IPS DF 4.7 (cell line): Measurements from ENCODE around the gene RRAGD.

Experiments used
- DNase-seq: peaks from one replicate; pipeline ENCODE4 v3.0.0-alpha.2; 2013; ENCODE audit warnings: low spot score; ENCODE audit errors: extremely low read depth

The RRAGD gene

GRCh38 chr6:89375427-89376267 is 36.4 kb downstream of the RRAGD start:
- peak; percentile 62 for DNase-seq

DNA sequence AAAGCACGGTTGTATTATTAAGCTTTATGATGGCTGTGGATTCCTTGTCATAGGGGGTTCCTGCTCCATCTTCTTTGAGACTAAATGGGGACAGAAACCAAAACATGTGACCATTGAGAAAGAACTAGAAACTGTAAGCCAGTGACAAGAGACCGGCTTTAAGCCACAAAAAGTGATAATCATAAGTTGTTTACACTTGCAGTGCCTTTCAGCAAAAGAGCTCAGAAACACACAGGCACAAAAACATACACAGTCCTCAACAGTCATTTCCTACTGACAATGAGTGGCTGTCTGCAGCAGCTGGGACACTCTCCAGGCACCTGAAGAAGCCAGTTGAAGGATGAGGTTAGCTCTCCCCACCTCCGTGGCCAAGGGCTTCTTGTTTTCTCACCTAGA is 39.6 kb downstream of the RRAGD start:
- DNase-seq: no peak

GRCh38 chr6:89371849-89372505 is 40.1 kb downstream of the RRAGD start:
- no peak for DNase-seq

DNA sequence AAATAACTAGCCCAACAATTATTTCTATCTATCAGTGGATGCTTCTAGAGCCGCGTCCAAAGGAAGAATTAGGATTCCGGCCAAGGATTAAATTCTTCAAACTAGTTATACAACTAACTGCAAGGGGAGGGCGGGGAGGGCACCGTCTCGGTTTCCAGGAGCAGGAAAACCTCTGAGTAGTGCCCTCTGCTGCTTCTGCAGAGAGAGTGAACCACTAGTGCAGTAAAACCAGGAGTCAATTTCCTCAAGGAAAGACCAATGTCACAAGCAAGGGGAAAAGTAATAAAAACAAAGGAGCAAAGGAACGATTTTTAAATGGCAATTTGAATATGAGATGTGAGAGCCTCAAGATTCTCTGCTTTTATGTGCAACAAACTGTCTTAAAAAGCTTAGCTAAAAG is 43.1 kb downstream of the RRAGD start:
- no peak for DNase-seq

DNA sequence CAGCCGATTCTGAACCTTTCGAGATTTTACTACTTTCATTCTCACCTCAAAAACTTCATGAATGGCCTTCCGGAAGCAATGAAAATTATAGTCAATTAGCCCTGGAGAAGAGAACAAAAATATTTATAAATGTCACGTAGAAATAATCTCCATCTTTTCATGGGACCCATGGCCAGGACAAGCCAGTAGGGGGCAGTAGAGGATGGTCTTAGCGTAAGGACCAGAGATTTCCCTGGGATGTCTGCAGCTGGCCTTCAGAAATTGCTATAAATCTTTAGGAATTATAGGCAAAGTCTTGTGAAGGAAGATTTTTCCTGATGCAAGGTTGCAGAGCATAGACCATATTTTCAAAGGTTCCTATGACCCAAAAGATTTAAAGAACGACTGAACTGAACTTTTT is 44.0 kb downstream of the RRAGD start:
- no peak for DNase-seq

DNA sequence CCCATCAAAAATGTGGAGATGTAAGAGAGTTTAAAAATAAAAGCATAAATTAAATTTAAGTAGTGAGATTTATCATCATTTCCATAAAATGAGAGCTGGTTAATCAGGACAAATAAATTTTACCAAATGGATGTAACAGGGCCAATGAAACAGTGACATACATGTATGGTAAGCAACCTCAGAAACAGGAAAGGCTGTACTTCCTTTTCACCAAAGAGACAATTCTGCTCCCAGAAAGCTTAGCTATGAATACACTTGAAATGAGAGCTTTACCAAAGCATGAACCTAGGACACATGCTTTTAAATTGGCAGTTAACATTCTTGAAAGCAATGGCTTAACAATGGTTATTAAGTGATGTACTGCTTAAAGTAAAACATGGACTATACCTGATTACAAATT is 47.5 kb downstream of the RRAGD start:
- DNase-seq: no peak

- DNase-seq: no peak
Observed at GRCh38 chr6:89361171-89361570, 50.9 kb downstream of the RRAGD start.

GRCh38 chr6:89360415-89360999 is 51.6 kb downstream of the RRAGD start:
- DNase-seq: no peak

DNA sequence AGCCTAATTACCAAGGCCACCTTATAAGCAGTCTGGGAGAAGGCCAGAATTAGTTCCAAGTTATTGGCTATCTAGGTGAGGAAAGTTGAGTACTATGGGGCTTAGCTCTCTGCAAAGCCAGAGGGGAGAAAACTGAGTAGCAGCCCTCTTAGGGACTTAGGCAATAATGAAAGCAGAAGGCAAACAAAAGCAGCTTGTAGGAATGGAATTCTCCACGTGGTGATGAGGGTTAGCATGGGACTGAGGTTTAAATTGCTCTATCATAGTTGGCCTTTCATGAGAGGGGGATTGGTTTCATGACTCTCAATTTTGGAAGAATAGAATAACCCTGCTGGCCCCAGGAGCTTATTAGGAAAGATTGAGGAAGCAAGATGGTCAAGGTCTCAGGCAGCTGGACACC is 52.5 kb downstream of the RRAGD start:
- DNase-seq: no peak

DNA sequence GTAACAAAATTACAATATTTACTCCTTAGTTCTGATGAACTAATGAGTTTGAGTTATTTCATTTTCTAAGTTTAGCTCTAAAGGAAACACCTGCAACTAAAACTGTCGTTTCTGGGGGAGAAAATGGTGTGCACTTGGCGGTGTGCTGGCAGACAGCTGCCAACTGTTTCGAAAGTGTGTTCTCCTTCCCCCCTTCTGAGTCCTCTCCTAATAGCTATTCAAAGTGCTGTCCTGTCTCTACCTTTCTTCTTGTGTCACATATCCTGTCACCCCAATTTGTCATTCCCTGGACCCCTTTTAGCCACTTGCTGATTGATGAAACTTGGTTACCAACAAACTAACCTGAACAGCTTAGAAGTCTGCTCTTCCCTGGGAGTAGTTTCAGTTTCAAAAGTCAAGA is 54.7 kb downstream of the RRAGD start:
- DNase-seq: no peak

DNA sequence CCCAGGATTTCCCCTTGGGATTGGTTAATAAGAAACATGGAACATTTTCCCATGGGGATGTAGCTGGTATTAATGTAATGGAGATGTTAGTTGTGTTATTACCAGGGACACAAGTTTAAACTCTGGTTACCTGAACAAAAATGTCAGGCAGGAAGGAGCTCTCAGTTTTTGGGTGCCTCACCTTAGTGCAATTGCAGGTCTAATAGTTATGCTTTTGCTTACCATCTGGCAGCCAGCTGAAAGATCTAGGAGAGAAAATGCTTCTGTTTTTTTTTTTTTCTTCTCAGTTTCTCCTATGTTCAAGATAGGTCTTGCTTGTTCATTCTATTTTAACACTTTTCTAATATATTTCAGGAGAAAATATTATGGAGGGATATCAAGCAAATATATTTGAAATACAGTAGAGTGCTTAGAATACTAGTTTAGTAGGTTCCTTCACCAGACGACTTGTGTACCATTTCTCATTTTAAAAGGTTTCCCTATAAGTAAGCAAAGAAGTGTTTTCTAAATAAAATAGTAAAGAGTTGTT is 55.4 kb downstream of the RRAGD start:
- DNase-seq: no peak

DNA sequence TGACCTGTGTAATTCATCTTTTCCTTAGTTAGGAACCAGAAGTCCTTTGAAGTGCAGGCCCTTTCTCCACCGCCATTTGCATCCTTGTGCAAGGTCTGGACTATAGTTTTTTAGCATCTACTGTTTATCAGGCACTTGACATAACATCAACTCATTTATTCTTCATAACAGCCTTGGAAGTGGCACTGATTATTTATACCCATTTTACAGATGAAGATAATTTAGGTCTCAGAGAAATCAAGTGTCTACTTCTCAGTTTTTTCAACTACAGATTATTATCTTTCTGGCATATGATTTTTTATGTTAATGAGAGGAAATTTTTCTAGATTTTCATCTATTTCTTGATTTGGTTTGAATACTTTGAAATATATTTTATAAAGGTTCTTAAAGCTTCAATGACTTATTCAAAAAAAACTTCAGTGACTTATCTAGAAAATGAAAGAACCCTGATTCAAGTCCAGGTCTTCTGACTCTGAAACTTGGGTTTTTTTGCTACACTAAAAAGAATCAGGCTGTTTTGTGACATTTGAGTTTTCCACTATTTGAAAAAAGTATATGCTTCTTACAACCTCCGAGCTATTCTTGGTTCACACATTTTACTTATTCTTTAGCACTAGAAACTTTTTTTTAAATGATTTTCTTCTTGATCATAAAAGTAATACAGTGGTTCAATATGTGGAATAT is 56.4 kb downstream of the RRAGD start:
- no peak for DNase-seq

- no peak for DNase-seq
Observed at GRCh38 chr6:89353702-89354392, 58.2 kb downstream of the RRAGD start.

DNA sequence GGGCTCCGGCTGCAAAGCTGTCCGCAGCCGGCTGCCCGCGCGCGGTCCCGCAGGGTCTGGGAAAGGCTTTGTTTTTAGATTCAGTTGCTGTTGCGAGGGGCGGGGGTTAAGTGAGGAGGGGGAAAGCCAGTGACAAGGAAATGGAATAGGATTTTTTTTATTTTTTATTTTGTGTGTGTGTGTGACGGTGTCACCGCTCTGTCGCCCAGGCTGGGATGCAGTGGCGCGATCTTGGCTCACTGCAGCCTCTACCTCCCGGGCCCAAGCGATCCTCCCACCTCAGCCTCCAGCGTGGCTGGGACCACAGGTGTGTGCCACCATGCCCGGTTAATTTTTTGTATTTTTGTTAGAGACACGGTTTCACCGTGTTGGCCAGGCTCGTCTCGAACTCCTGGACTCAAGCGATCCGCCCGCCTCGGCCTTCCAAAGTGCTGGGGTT is 58.9 kb downstream of the RRAGD start:
- DNase-seq: no peak

DNA sequence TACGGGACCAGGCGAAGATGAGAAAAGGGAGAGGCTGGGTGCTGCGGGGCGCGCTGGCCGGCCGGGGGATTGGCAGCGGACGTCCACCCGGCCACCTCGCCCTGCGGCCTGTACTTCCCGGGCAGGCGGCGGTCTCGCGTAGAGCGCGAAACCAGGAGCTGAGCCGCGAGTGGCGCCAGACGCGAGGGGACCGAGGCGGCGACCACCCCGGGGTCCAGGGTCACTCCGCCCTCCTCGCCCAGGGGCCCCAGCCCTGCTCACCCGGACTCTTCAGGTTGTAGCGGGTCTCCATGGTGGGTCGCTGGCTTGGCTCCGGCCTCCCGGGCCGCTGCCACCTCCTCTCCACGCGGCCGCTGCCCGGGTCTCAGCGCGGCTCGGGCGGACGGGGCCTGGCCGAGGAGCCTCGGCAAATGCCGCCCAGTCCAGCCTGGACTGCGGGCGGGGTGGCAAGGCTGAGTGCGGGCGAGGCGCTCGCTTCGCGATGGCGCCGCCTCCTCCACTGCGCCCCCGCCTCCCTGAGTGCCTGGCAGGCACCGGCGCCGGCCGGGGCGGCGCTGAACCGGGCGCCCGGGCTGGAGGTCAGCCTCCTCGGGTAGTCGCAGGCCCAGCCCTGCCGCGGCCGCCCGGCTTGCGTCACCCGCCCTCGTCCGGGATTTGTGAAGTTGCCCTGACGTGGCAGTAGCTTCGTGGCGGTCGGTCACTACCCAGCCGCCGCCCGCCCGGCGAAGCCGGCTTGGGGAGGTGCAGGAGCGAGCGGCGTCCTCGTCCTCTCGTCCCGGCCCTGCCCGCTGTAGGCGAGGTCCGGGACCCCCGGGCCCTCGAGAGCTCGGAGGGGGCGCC is 59.6 kb downstream of the RRAGD start, which contains the start of gene UBE2J1:
Gene UBE2J1, minus strand, starts transcription at position 445 of the 840 bp plus-strand sequence. Its CDS starts 153 bp downstream, at position 292.
- DNase-seq: no peak

DNA sequence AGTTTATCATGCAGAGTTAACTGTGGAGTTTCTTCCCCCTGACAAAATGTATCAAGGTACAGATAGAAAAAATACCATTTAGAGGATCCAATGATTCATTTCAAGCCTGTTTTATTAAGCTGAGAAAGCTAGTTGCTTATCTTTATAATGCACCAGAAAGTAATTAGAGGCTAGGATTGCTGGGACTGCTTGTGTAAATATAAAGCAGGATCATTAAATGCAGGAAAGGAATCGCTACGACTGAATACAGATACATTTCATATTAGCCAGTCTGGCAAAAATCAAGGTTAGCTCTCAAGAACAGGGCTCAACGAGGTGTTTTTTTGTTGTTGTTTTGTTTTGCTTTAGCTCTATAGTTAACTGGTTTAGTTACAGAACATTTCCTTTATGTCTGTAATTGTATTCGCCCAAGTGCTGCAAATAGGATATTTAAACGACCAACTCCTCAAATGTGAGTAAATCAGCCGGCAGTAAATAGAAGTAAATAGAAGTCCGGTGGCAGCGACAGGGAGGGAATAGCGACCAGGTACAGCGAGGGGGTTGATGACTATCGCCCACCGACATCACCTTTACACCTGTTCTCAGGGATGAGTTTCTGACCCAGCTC is 60.3 kb downstream of the RRAGD start:
- no peak for DNase-seq

GRCh38 chr6:89350281-89350966 is 61.6 kb downstream of the RRAGD start:
- no peak for DNase-seq

GRCh38 chr6:89348372-89348771 is 63.7 kb downstream of the RRAGD start:
- DNase-seq: no peak

DNA sequence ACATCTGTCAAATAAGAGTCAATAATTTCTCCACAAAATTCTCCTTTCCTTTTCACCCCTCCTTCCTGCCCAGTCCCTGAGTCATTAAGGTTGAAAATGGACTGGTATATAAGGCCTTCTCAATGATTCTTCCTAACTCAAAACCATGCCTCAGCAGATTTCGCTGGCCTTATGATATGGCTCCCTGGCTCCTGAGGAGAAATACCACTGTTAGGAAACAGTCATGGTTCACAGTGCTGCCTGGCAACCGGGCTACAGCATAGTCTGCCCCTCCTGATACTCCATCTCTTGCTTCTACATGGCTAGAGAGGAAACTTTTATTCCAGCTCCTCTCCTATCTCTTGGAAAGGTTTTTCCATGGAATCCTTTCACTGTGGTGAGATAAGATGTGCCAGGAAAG is 64.2 kb downstream of the RRAGD start:
- no peak for DNase-seq
